Activated naive CD8-positive, alpha-beta T cell (primary cell): Measurements from ENCODE around the gene CNTNAP1.

Source experiments
- H3K27ac Mint-ChIP-seq: one replicate; pipeline ENCODE4 v1.8.0; 2021; ENCODE audit warnings: mixed read lengths
- H3K27me3 Mint-ChIP-seq: one replicate; pipeline ENCODE4 v1.8.0; 2021; ENCODE audit warnings: mixed read lengths
- H3K36me3 Mint-ChIP-seq: one replicate; pipeline ENCODE4 v1.8.0; 2021; ENCODE audit warnings: mixed read lengths
- H3K4me1 Mint-ChIP-seq: one replicate; pipeline ENCODE4 v1.8.0; 2021; ENCODE audit warnings: low read depth, mixed read lengths
- H3K4me3 Mint-ChIP-seq: one replicate; pipeline ENCODE4 v1.8.0; 2021; ENCODE audit warnings: mild to moderate bottlenecking, mixed read lengths
- H3K9me3 Mint-ChIP-seq: one replicate; pipeline ENCODE4 v1.8.0; 2021; ENCODE audit warnings: low read depth, mixed read lengths

The CNTNAP1 gene

DNA sequence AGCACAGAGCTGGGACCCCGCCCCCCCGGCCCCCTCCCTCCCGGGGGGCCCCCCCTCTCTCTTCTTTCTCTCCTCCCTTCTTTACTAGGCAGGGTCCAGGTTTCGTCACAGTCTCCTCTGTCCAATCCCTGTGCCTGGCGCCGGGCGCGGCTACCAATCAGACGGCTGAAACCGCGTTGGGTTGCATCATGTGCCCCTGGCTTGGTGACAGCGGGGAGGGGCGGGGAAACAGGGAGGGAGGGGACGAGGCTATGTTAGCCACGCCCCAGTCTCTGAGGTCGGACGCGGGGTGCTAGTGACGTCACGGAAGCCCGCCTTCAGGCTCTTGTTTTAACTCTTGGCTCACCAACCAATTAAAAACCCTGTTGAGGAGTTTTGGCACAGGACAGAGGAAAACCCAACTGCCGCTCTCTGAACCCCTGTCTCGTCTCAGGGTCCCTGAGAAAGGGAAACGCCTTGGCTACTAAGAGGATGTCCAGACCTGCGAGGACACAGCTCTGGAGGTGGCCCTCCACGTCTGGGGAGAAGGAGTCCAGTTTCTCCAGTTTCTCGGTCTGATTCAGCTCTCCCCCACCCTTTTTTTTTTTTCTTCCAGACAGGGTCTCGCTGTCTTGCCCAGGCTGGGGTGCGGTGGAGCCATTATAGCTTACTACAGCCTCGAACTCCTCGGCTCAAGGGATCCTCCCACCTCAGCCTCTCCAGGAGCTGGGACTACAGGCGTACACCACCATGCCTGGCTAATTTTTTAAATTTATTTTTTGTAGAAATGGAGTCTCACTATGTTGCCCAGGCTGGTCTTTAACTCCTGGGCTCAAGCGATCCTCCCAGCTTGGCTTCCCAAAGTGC, 5.1 kb upstream of the CNTNAP1 start:
- no peak overlapping the region for H3K27ac Mint-ChIP-seq
- H3K4me3 Mint-ChIP-seq, result peak overlapping the region; percentile 90
- H3K9me3 Mint-ChIP-seq, result no peaks in the 10 kb centered on the region
- no peaks in the 10 kb centered on the region for H3K36me3 Mint-ChIP-seq
- peaks cover 48% of the 10 kb centered on the region for H3K4me1 Mint-ChIP-seq
- peaks cover 15% of the 10 kb centered on the region for H3K27me3 Mint-ChIP-seq

DNA sequence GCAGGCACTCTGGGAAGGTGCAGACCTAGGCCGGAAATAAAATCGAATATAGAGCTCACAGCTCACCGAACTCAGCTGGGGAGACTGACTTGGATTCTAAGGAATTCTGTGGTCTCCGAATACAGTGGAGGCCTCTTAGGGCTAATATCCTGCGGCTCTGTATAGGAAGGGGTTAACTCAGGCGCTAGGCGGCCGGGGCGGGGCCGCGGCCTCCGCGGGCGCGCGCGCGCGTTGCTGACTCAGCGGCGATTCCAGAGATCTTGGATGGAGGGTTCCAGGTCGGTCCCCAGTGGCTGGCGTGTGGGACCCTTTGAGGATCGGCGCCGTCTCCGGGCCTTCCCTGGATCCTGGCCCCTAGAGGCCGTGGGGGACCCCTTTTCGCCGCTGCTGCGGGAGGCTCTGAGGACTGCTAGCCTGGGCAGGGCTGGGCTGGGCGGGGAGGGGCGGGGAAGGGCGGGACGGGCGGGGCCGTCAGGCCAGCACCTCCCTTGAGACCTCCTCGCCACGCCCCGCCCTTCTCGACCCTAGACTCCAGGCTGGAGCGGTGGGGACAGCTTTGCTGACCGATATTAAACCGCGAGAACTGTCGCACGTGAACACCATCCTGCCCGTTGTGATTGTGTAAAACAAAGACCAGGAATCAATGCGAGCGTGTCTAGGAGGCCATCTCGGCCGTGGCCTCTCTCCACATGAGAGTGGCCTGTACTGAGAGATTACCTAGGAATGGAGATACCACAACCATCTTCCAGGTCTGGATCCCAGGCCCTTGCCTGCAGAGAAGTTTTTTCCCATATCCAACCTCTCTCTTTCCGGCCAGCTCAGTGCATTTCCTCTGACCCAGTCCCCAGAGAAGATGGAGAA, 4.2 kb upstream of the CNTNAP1 start:
- no peaks in the 10 kb centered on the region for H3K9me3 Mint-ChIP-seq
- no peaks in the 10 kb centered on the region for H3K36me3 Mint-ChIP-seq
- H3K4me1 Mint-ChIP-seq, result peaks cover 56% of the 10 kb centered on the region
- H3K27me3 Mint-ChIP-seq, result peaks cover 14% of the 10 kb centered on the region
- H3K27ac Mint-ChIP-seq, result peak overlapping the region; percentile 76
- H3K4me3 Mint-ChIP-seq, result peak overlapping the region; percentile 90

DNA sequence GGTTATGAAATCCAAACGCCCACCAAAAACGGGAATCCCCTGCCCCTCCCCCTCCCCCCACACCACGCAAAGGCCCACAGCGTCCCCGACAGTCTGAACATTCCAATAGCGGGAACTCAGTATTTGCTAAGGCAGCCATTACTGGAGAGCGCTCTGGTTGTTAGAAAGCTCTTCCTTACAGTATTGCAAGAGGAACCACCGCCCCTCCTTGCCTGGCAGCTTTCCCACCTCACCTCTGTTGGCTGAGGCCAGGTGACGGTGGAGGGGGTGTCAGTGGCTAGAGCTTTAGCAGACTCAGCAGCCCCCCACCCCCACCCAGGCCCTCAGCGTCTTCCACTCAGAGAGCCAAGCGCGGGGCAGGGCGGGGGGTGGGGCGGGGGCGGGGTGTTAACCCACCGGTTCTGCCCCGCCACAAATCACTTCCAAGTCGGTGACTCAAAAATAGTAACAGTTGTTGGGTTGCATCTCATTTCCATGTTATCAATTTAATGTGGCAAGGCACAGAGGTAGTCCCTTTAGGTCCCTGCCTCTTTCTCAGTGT, 3.3 kb upstream of the CNTNAP1 start:
- Mint-ChIP-seq H3K9me3 (no peaks in the 10 kb centered on the region), H3K27ac (peak overlapping the region; percentile 46), H3K4me3 (peak overlapping the region; percentile 88), H3K4me1 (peaks cover 61% of the 10 kb centered on the region), H3K36me3 (no peaks in the 10 kb centered on the region), H3K27me3 (peaks cover 14% of the 10 kb centered on the region)

DNA sequence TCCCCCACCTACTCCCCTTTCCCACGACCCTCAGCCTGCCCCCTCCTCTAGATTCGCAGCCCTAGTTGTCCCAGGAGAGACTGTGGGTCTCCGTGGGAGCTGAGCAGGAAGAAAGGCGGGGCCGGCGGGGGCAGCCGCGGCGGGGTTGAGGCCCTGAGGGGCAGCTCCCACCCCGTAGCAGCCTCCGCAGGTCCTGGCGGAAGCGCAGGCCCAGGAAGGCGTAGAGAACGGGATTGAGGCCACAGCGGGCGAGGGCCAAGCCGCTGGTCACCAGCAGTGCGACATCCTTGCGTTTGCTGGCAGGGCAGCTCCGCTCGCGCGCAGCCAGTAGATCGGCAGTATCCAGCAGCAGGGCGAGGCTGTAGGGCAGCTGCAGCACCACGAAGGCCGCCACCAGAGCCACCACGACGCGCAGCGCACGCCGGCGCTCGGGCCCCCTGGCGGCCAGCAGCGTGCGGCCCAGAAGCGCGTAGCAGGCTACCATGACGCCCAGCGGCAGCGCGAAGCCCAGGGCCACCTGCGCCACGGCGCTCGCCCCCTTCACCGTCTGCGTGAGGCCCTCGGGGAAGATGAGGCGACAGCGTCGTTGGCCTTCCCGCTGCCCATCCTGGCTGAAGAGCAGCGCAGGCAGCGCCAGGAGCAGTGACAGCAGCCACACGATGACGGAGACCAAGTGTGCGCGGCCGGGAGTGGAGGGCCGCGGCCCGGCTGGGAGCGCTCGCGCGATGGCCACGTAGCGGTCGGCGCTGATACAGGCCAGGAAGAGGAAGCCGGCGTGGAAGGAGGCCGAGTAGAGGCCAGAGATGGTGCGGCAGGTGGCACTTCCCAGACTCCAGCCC, 2.6 kb upstream of the CNTNAP1 start:
- no peaks in the 10 kb centered on the region for H3K36me3 Mint-ChIP-seq
- H3K4me3 Mint-ChIP-seq, result peak overlapping the region; percentile 88
- no peaks in the 10 kb centered on the region for H3K9me3 Mint-ChIP-seq
- H3K4me1 Mint-ChIP-seq, result peaks cover 55% of the 10 kb centered on the region
- peaks cover 12% of the 10 kb centered on the region for H3K27me3 Mint-ChIP-seq
- no peak overlapping the region for H3K27ac Mint-ChIP-seq

DNA sequence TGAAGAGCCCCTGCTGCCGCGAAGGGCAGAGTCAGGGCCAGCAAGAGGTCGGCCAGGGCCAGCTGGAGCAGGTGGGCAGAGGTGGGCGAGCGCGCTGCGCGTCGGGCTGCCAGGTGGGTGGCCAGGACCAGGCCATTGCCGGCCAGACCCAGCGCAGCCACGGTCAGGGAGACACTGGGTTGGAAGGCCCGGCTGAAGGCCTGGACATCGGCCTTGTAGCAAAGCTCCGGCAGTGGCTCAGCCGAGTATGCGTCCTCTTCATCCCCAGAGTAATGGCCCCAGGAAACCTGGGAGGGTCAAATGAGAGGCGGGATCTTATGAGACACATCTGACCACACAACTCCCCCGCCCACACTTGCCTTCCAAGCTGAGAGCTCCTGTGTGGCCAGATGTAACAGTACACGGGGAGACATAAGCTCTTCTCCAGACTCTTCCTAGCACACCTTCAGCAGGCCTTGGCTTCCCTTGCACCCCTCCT, 2.0 kb upstream of the CNTNAP1 start:
- no peak overlapping the region for H3K27ac Mint-ChIP-seq
- peak overlapping the region; percentile 70 for H3K4me3 Mint-ChIP-seq
- H3K9me3 Mint-ChIP-seq, result no peaks in the 10 kb centered on the region
- H3K36me3 Mint-ChIP-seq, result no peaks in the 10 kb centered on the region
- H3K4me1 Mint-ChIP-seq, result peaks cover 52% of the 10 kb centered on the region
- H3K27me3 Mint-ChIP-seq, result peaks cover 10% of the 10 kb centered on the region

DNA sequence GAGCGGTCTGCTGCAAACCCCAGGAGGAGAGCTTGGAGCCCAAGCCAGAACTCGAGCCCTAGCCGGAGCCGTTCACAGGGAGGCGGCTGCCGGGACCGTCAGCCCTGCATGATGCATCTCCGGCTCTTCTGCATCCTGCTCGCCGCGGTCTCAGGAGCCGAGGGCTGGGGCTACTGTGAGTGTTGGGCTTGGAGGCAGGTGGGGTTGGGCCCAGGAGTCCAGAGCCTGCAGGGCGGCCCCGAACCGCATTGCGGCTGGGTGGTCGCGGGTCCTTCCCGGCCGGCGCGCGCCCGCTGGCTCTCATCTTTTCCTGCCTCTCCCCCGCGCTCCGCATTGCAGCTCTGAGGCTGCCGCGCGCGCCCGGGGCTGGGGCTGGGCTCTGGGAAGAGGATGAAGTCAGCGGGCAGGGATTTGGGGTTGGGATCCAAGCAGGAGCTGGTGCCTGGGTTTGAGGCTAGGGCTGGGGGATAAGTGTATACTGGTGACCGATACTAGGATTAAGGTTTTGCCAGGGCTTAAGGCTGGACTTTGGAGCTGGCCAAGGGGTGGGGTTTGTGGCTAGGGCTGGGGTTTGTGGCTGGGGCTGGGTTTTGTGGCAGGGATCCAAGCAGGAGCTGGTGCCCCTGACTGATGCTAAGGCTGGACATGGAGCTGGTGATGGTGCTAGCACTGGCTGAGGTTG, 532 bp downstream of the CNTNAP1 start:
- Mint-ChIP-seq H3K27me3 (peaks cover 10% of the 10 kb centered on the region), H3K27ac (no peak overlapping the region), H3K4me3 (peak overlapping the region; percentile 74)

DNA sequence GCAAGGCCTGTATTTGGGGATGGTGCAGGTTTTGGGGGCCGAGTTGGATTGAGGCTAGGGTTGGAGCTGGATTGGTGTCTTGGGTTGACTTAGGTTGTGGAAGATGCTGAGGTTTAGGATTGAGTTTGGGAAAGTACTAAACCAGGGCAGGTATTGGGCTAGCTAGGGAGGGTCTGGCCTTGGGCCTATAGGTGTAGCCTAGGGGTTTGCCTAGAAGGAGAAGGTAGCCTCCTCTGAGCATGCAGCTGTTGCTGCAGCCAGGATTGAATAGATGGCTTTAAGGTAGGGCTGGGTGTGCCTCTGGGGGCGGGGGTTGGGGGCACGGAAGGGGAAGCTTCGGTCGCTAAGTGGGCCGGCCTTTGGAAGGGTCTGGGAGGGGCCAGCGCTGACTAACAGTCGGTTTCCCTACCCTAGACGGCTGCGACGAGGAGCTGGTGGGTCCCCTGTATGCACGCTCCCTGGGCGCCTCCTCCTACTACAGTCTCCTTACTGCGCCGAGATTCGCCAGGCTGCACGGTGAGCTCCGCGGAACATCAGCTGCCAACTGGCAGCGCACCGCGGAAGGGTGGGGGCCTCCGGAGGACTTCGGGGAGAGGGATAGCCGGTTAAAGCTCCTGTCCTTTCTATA, 1.2 kb downstream of the CNTNAP1 start:
- H3K36me3 Mint-ChIP-seq, result no peaks in the 10 kb centered on the region
- peaks cover 10% of the 10 kb centered on the region for H3K27me3 Mint-ChIP-seq
- H3K4me1 Mint-ChIP-seq, result peaks cover 36% of the 10 kb centered on the region
- no peaks in the 10 kb centered on the region for H3K9me3 Mint-ChIP-seq
- no peak overlapping the region for H3K27ac Mint-ChIP-seq
- H3K4me3 Mint-ChIP-seq, result peak overlapping the region; percentile 40

More for the DNA sequence above, 532 bp downstream of the CNTNAP1 start:
- H3K36me3 Mint-ChIP-seq, result no peaks in the 10 kb centered on the region
- H3K9me3 Mint-ChIP-seq, result no peaks in the 10 kb centered on the region
- H3K4me1 Mint-ChIP-seq, result peaks cover 39% of the 10 kb centered on the region

DNA sequence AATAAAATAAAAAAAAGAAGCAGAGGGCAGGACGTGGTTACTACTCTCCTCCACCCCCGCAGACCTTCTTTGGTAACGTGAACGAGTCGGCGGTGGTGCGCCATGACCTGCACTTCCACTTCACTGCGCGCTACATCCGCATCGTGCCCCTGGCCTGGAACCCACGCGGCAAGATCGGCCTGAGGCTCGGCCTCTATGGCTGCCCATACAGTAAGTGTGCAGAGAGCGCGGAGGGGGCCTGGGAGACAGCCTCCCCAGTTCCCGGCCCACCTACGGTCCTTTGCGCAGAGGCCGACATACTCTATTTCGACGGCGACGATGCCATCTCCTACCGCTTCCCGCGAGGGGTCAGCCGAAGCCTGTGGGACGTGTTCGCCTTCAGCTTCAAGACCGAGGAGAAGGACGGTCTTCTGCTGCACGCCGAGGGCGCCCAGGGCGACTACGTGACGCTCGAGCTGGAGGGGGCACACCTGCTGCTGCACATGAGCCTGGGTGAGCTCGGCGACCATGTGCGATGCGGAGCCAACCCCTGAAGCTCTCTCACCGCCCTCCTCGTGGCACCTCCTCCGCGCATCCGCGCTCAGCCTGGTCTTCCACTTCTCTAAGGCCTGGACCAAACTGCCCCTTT, 2.7 kb downstream of the CNTNAP1 start:
- Mint-ChIP-seq H3K36me3 (no peaks in the 10 kb centered on the region), H3K9me3 (no peaks in the 10 kb centered on the region), H3K27me3 (peaks cover 8% of the 10 kb centered on the region), H3K4me3 (no peak overlapping the region), H3K4me1 (peaks cover 28% of the 10 kb centered on the region), H3K27ac (no peak overlapping the region)

DNA sequence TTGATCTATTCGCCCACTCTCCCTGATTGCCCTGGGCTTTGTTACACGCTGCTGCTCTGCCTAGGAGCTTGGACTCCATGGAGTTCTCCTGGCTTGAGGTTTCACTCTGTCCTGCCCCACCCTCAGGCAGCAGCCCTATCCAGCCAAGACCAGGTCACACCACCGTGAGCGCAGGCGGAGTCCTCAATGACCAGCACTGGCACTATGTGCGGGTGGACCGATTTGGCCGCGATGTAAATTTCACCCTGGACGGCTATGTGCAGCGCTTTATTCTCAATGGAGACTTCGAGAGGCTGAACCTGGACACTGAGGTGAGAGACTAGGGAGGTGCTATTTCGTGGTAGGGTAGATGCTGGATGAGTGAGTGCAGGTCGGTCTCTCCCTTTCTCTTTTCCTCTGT, 3.5 kb downstream of the CNTNAP1 start:
- Mint-ChIP-seq H3K4me3 (no peak overlapping the region), H3K27ac (no peak overlapping the region), H3K4me1 (peaks cover 24% of the 10 kb centered on the region), H3K9me3 (no peaks in the 10 kb centered on the region), H3K36me3 (no peaks in the 10 kb centered on the region), H3K27me3 (peaks cover 6% of the 10 kb centered on the region)

DNA sequence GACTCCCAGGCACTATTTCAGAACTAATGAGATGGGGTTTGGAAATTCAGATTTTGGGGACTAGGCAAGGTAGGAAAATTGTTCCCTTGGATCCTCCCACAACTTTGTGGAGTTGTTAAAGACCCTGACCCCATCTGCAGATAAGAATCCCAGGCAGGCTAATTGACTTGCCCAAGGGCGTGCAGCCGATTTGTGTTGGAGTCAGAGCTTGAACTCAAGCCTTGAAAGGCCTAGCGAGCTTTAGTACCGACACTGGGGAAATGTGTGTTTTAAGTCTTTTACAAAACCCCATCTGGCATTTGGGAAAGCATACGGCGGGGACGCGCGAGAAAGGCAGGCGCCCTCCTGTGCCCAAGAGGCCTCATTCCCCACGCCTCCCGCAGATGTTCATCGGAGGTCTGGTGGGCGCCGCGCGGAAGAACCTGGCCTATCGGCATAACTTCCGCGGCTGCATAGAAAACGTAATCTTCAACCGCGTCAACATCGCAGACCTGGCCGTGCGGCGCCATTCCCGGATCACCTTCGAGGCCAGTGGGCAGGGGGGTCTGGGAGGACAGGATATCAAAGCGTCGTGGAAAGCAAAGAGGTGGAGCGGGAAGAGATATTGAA, 4.3 kb downstream of the CNTNAP1 start:
- peaks cover 3% of the 10 kb centered on the region for H3K27me3 Mint-ChIP-seq
- no peaks in the 10 kb centered on the region for H3K9me3 Mint-ChIP-seq
- no peak overlapping the region for H3K4me3 Mint-ChIP-seq
- no peak overlapping the region for H3K27ac Mint-ChIP-seq
- no peaks in the 10 kb centered on the region for H3K36me3 Mint-ChIP-seq
- peaks cover 19% of the 10 kb centered on the region for H3K4me1 Mint-ChIP-seq

DNA sequence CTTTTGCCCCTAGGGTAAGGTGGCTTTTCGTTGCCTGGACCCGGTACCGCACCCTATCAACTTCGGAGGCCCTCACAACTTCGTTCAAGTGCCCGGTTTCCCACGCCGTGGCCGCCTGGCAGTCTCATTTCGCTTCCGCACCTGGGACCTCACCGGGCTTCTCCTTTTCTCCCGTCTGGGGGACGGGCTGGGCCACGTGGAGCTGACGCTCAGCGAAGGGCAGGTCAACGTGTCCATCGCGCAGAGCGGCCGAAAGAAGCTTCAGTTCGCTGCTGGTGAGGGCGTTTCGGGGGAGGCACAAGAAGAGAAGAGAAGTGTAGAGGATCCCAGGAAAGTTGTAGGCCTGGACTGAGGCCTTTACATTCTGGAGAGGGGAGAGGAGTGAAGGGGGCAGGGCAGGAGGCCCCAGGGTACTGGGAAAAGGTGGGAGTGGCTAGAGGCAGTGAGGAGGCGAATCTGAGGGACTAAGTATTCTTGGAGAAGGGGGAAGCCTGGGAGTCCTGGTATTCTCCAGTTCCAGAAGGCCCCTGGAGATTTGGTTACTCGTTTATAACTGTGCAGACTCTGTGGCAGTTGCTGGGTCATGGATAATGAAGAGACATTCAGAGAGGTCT, 5.5 kb downstream of the CNTNAP1 start:
- Mint-ChIP-seq H3K4me3 (no peak overlapping the region), H3K27ac (no peak overlapping the region), H3K27me3 (no peaks in the 10 kb centered on the region), H3K9me3 (no peaks in the 10 kb centered on the region), H3K4me1 (peaks cover 9% of the 10 kb centered on the region), H3K36me3 (no peaks in the 10 kb centered on the region)

DNA sequence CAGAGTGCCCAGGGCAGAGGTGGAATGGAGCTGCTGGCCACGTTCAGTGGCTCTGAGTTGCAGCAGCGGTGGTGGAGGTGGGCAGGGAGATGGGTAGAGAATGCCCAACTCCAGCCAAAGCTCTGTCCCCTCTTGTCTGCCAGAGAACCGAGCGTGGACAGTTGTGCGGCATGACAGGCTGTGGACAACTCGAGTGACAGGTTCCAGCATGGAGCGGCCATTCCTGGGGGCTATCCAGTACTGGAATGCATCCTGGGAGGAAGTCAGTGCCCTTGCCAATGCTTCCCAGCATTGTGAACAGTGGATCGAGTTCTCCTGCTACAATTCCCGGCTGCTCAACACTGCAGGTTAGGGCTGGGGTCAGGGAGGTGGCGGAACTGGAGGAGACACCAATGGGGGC, 8.3 kb downstream of the CNTNAP1 start:
- Mint-ChIP-seq H3K27me3 (no peaks in the 10 kb centered on the region), H3K9me3 (no peaks in the 10 kb centered on the region), H3K4me3 (no peak overlapping the region), H3K27ac (no peak overlapping the region), H3K36me3 (no peaks in the 10 kb centered on the region), H3K4me1 (no peaks in the 10 kb centered on the region)
